ENCODE data around the gene TBCK. TPM values are rescaled to one million over a fixed set of nuclear protein-coding genes. Genes with fewer than 3 reads are reported as not detected.

Gene TBCK
- polyA plus RNA-seq, 2 donors, result 6.0 to 8.2 TPM

GRCh38 chr4:106165351-106166010, 150.5 kb downstream of the TBCK start:
- H3K27ac ChIP-seq (ENCODE audit: low read depth in 2 of 2, low read length in 1 of 2), result no peak overlapping the region

GRCh38 chr4:106162278-106162677, 153.7 kb downstream of the TBCK start:
- Histone ChIP-seq H3K4me3 (ENCODE audit: low read depth in 1 of 2, low read length in 2 of 2) (no peak overlapping the region), H3K27me3 (ENCODE audit: control insufficient read depth in 1 of 2, insufficient read depth in 2 of 2, low read length in 2 of 2) (no peaks in the 10 kb centered on the region), H3K36me3 (ENCODE audit: control insufficient read depth in 2 of 2, insufficient read depth in 2 of 2, low read length in 1 of 2) (peaks cover 0 to 2% of the 10 kb centered on the region in 2 donors), H3K27ac (ENCODE audit: low read depth in 2 of 2, low read length in 1 of 2) (no peak overlapping the region), H3K9me3 (ENCODE audit: control insufficient read depth in 2 of 2, insufficient read depth in 1 of 2, low read depth in 1 of 2, low read length in 1 of 2) (no peaks in the 10 kb centered on the region), H3K4me1 (ENCODE audit: control insufficient read depth in 2 of 2, insufficient read depth in 2 of 2, low read length in 1 of 2) (no peaks in the 10 kb centered on the region)
- 97 to 99% methylated on average over 3 of the region's 3 CpGs for WGBS, 2 donors

More at GRCh38 chr4:106165351-106166010, 150.5 kb downstream of the TBCK start:
- H3K27me3 ChIP-seq (ENCODE audit: control insufficient read depth in 1 of 2, insufficient read depth in 2 of 2, low read length in 2 of 2), result no peaks in the 10 kb centered on the region
- WGBS, 2 donors, result 75 to 82% methylated on average over 1 of the region's 1 CpG
- no peak overlapping the region for H3K4me3 ChIP-seq (ENCODE audit: low read depth in 1 of 2, low read length in 2 of 2)
- no peaks in the 10 kb centered on the region for H3K4me1 ChIP-seq (ENCODE audit: control insufficient read depth in 2 of 2, insufficient read depth in 2 of 2, low read length in 1 of 2)
- H3K9me3 ChIP-seq (ENCODE audit: control insufficient read depth in 2 of 2, insufficient read depth in 1 of 2, low read depth in 1 of 2, low read length in 1 of 2), result no peaks in the 10 kb centered on the region
- H3K36me3 ChIP-seq (ENCODE audit: control insufficient read depth in 2 of 2, insufficient read depth in 2 of 2, low read length in 1 of 2), result peaks cover 2 to 3% of the 10 kb centered on the region in 2 donors

- no peak overlapping the region for H3K4me3 ChIP-seq (ENCODE audit: low read depth in 1 of 2, low read length in 2 of 2)
- H3K27me3 ChIP-seq (ENCODE audit: control insufficient read depth in 1 of 2, insufficient read depth in 2 of 2, low read length in 2 of 2), result no peaks in the 10 kb centered on the region
- H3K36me3 ChIP-seq (ENCODE audit: control insufficient read depth in 2 of 2, insufficient read depth in 2 of 2, low read length in 1 of 2), result peaks cover 0 to 2% of the 10 kb centered on the region in 2 donors
- no peaks in the 10 kb centered on the region for H3K4me1 ChIP-seq (ENCODE audit: control insufficient read depth in 2 of 2, insufficient read depth in 2 of 2, low read length in 1 of 2)
- H3K27ac ChIP-seq (ENCODE audit: low read depth in 2 of 2, low read length in 1 of 2), result no peak overlapping the region
- H3K9me3 ChIP-seq (ENCODE audit: control insufficient read depth in 2 of 2, insufficient read depth in 1 of 2, low read depth in 1 of 2, low read length in 1 of 2), result no peaks in the 10 kb centered on the region
- WGBS, 2 donors, result 81 to 87% methylated on average over 2 of the region's 2 CpGs
Observed at GRCh38 chr4:106160560-106160959, 155.4 kb downstream of the TBCK start.

GRCh38 chr4:106149911-106150310, 166.1 kb downstream of the TBCK start:
- Histone ChIP-seq H3K9me3 (ENCODE audit: control insufficient read depth in 2 of 2, insufficient read depth in 1 of 2, low read depth in 1 of 2, low read length in 1 of 2) (no peaks in the 10 kb centered on the region), H3K4me3 (ENCODE audit: low read depth in 1 of 2, low read length in 2 of 2) (no peak overlapping the region), H3K27ac (ENCODE audit: low read depth in 2 of 2, low read length in 1 of 2) (no peak overlapping the region), H3K4me1 (ENCODE audit: control insufficient read depth in 2 of 2, insufficient read depth in 2 of 2, low read length in 1 of 2) (no peaks in the 10 kb centered on the region), H3K36me3 (ENCODE audit: control insufficient read depth in 2 of 2, insufficient read depth in 2 of 2, low read length in 1 of 2) (no peaks in the 10 kb centered on the region), H3K27me3 (ENCODE audit: control insufficient read depth in 1 of 2, insufficient read depth in 2 of 2, low read length in 2 of 2) (no peaks in the 10 kb centered on the region)
- 93 to 99% methylated on average over 2 of the region's 2 CpGs for WGBS, 2 donors

- Histone ChIP-seq H3K9me3 (ENCODE audit: control insufficient read depth in 2 of 2, insufficient read depth in 1 of 2, low read depth in 1 of 2, low read length in 1 of 2) (no peaks in the 10 kb centered on the region), H3K36me3 (ENCODE audit: control insufficient read depth in 2 of 2, insufficient read depth in 2 of 2, low read length in 1 of 2) (no peaks in the 10 kb centered on the region), H3K4me1 (ENCODE audit: control insufficient read depth in 2 of 2, insufficient read depth in 2 of 2, low read length in 1 of 2) (no peaks in the 10 kb centered on the region), H3K4me3 (ENCODE audit: low read depth in 1 of 2, low read length in 2 of 2) (no peak overlapping the region), H3K27ac (ENCODE audit: low read depth in 2 of 2, low read length in 1 of 2) (no peak overlapping the region), H3K27me3 (ENCODE audit: control insufficient read depth in 1 of 2, insufficient read depth in 2 of 2, low read length in 2 of 2) (no peaks in the 10 kb centered on the region)
- 93 to 96% methylated on average over 1 of the region's 1 CpG for WGBS, 2 donors
Observed at GRCh38 chr4:106149026-106149425, 167.0 kb downstream of the TBCK start.

- no peaks in the 10 kb centered on the region for H3K4me1 ChIP-seq (ENCODE audit: control insufficient read depth in 2 of 2, insufficient read depth in 2 of 2, low read length in 1 of 2)
- no peak overlapping the region for H3K27ac ChIP-seq (ENCODE audit: low read depth in 2 of 2, low read length in 1 of 2)
- no peaks in the 10 kb centered on the region for H3K9me3 ChIP-seq (ENCODE audit: control insufficient read depth in 2 of 2, insufficient read depth in 1 of 2, low read depth in 1 of 2, low read length in 1 of 2)
- H3K27me3 ChIP-seq (ENCODE audit: control insufficient read depth in 1 of 2, insufficient read depth in 2 of 2, low read length in 2 of 2), result no peaks in the 10 kb centered on the region
- no peaks in the 10 kb centered on the region for H3K36me3 ChIP-seq (ENCODE audit: control insufficient read depth in 2 of 2, insufficient read depth in 2 of 2, low read length in 1 of 2)
- WGBS, 2 donors, result 79% methylated on average over 3 of the region's 3 CpGs
- no peak overlapping the region for H3K4me3 ChIP-seq (ENCODE audit: low read depth in 1 of 2, low read length in 2 of 2)
Observed at GRCh38 chr4:106142616-106143127, 173.3 kb downstream of the TBCK start.

GRCh38 chr4:106140601-106141000, 175.4 kb downstream of the TBCK start:
- H3K4me1 ChIP-seq (ENCODE audit: control insufficient read depth in 2 of 2, insufficient read depth in 2 of 2, low read length in 1 of 2), result no peaks in the 10 kb centered on the region
- H3K9me3 ChIP-seq (ENCODE audit: control insufficient read depth in 2 of 2, insufficient read depth in 1 of 2, low read depth in 1 of 2, low read length in 1 of 2), result no peaks in the 10 kb centered on the region
- WGBS, 2 donors, result 77 to 89% methylated on average over 1 of the region's 1 CpG
- H3K4me3 ChIP-seq (ENCODE audit: low read depth in 1 of 2, low read length in 2 of 2), result no peak overlapping the region
- no peaks in the 10 kb centered on the region for H3K27me3 ChIP-seq (ENCODE audit: control insufficient read depth in 1 of 2, insufficient read depth in 2 of 2, low read length in 2 of 2)
- no peaks in the 10 kb centered on the region for H3K36me3 ChIP-seq (ENCODE audit: control insufficient read depth in 2 of 2, insufficient read depth in 2 of 2, low read length in 1 of 2)
- H3K27ac ChIP-seq (ENCODE audit: low read depth in 2 of 2, low read length in 1 of 2), result no peak overlapping the region

GRCh38 chr4:106136777-106137331, 179.2 kb downstream of the TBCK start:
- Histone ChIP-seq H3K27me3 (ENCODE audit: control insufficient read depth in 1 of 2, insufficient read depth in 2 of 2, low read length in 2 of 2) (no peaks in the 10 kb centered on the region), H3K4me1 (ENCODE audit: control insufficient read depth in 2 of 2, insufficient read depth in 2 of 2, low read length in 1 of 2) (no peaks in the 10 kb centered on the region), H3K27ac (ENCODE audit: low read depth in 2 of 2, low read length in 1 of 2) (no peak overlapping the region), H3K4me3 (ENCODE audit: low read depth in 1 of 2, low read length in 2 of 2) (no peak overlapping the region), H3K36me3 (ENCODE audit: control insufficient read depth in 2 of 2, insufficient read depth in 2 of 2, low read length in 1 of 2) (no peaks in the 10 kb centered on the region), H3K9me3 (ENCODE audit: control insufficient read depth in 2 of 2, insufficient read depth in 1 of 2, low read depth in 1 of 2, low read length in 1 of 2) (peaks cover 0 to 6% of the 10 kb centered on the region in 2 donors)

- Histone ChIP-seq H3K4me1 (ENCODE audit: control insufficient read depth in 2 of 2, insufficient read depth in 2 of 2, low read length in 1 of 2) (no peaks in the 10 kb centered on the region), H3K27ac (ENCODE audit: low read depth in 2 of 2, low read length in 1 of 2) (no peak overlapping the region), H3K27me3 (ENCODE audit: control insufficient read depth in 1 of 2, insufficient read depth in 2 of 2, low read length in 2 of 2) (no peaks in the 10 kb centered on the region), H3K4me3 (ENCODE audit: low read depth in 1 of 2, low read length in 2 of 2) (no peak overlapping the region), H3K9me3 (ENCODE audit: control insufficient read depth in 2 of 2, insufficient read depth in 1 of 2, low read depth in 1 of 2, low read length in 1 of 2) (peaks cover 0 to 6% of the 10 kb centered on the region in 2 donors), H3K36me3 (ENCODE audit: control insufficient read depth in 2 of 2, insufficient read depth in 2 of 2, low read length in 1 of 2) (no peaks in the 10 kb centered on the region)
Observed at GRCh38 chr4:106132045-106132444, 184.0 kb downstream of the TBCK start.

GRCh38 chr4:106126062-106126461, 189.9 kb downstream of the TBCK start:
- H3K27me3 ChIP-seq (ENCODE audit: control insufficient read depth in 1 of 2, insufficient read depth in 2 of 2, low read length in 2 of 2), result no peaks in the 10 kb centered on the region
- H3K27ac ChIP-seq (ENCODE audit: low read depth in 2 of 2, low read length in 1 of 2), result no peak overlapping the region
- H3K4me3 ChIP-seq (ENCODE audit: low read depth in 1 of 2, low read length in 2 of 2), result no peak overlapping the region
- WGBS, 2 donors, result 96 to 98% methylated on average over 2 of the region's 2 CpGs
- H3K36me3 ChIP-seq (ENCODE audit: control insufficient read depth in 2 of 2, insufficient read depth in 2 of 2, low read length in 1 of 2), result no peaks in the 10 kb centered on the region
- no peaks in the 10 kb centered on the region for H3K9me3 ChIP-seq (ENCODE audit: control insufficient read depth in 2 of 2, insufficient read depth in 1 of 2, low read depth in 1 of 2, low read length in 1 of 2)
- no peaks in the 10 kb centered on the region for H3K4me1 ChIP-seq (ENCODE audit: control insufficient read depth in 2 of 2, insufficient read depth in 2 of 2, low read length in 1 of 2)

Measured in esophagus (tissue), 2 donors.